OCI-LY7 (cell line): ENCODE results near the gene AUTS2. TPM values are rescaled to one million over a fixed set of nuclear protein-coding genes. Genes with fewer than 3 reads are reported as not detected.

ENCODE experiments used
- BruUV-seq: library from RNA; stranded (reverse); fragments of 400-500 nt; replicated peaks from 2 replicates; lab custom pipeline; 2021; lab: Mats Ljungman, UMichigan
- CTCF ChIA-PET: fragments of 300-600 bp; sonication (Branson Sonifier 250); formaldehyde crosslinking; loops from one replicate; lab custom pipeline; 2022; ENCODE audit warnings: antibody characterized with exemption; ENCODE audit not compliant: unreplicated experiment; lab: Charles Lee
- POLR2A ChIA-PET: fragments of 300-600 bp; sonication (Branson Sonifier 250); formaldehyde crosslinking; loops from one replicate; lab custom pipeline; 2022; ENCODE audit warnings: antibody characterized with exemption; lab: Charles Lee
- DNase-seq: peaks from one replicate; pipeline ENCODE4 v3.0.0-alpha.2; 2015; ENCODE audit warnings: low spot score
- H2AFZ ChIP-seq: fragments of 200-600 bp; sonication (generic), shearing (Covaris generic); 2 replicates; pipeline ENCODE4 v1.6.1; 2014; ENCODE audit warnings: mild to moderate bottlenecking, antibody characterized with exemption, low read length, moderate library complexity
- H3K27ac ChIP-seq: fragments of 200-600 bp; sonication (generic); 2 replicates; pipeline ENCODE4 v1.5.1; 2014; ENCODE audit warnings: mixed run types, low read depth, mild to moderate bottlenecking, moderate library complexity, low read length, inconsistent platforms; ENCODE audit not compliant: poor library complexity, severe bottlenecking
- H3K36me3 ChIP-seq: fragments of 200-600 bp; sonication (generic); 2 replicates; pipeline ENCODE4 v1.6.1; 2014; ENCODE audit warnings: mild to moderate bottlenecking, antibody characterized with exemption, low read length, moderate library complexity, mixed read lengths; ENCODE audit not compliant: insufficient read depth
- H3K4me1 ChIP-seq: fragments of 200-600 bp; sonication (generic); 2 replicates; pipeline ENCODE4 v1.5.1; 2014; ENCODE audit warnings: mild to moderate bottlenecking, low read length; ENCODE audit not compliant: insufficient read depth, poor library complexity, severe bottlenecking
- H3K4me2 ChIP-seq: fragments of 200-600 bp; sonication (generic); 2 replicates; pipeline ENCODE4 v1.6.1; 2014; ENCODE audit warnings: mild to moderate bottlenecking, low read length
- H3K4me3 ChIP-seq: fragments of 200-600 bp; sonication (generic); 2 replicates; pipeline ENCODE4 v1.5.1; 2014; ENCODE audit warnings: mild to moderate bottlenecking, low read depth, low read length; ENCODE audit not compliant: poor library complexity, severe bottlenecking
- H3K79me2 ChIP-seq: fragments of 200-600 bp; sonication (generic); 2 replicates; pipeline ENCODE4 v1.6.1; 2016; ENCODE audit warnings: low read depth, mild to moderate bottlenecking, low read length, moderate library complexity, mixed read lengths; ENCODE audit not compliant: insufficient read depth
- H3K9me2 ChIP-seq: fragments of 200-600 bp; sonication (generic); 2 replicates; pipeline ENCODE4 v1.6.1; 2016; ENCODE audit warnings: mild to moderate bottlenecking, low read length, mixed read lengths; ENCODE audit not compliant: insufficient read depth
- H3K9me3 ChIP-seq: fragments of 200-600 bp; sonication (generic); 2 replicates; pipeline ENCODE4 v1.6.1; 2014; ENCODE audit warnings: mild to moderate bottlenecking, mixed run types, low read length, mixed read lengths
- H4K20me1 ChIP-seq: fragments of 200-600 bp; sonication (generic); 2 replicates; pipeline ENCODE4 v1.6.1; 2014; ENCODE audit warnings: mild to moderate bottlenecking, antibody characterized with exemption, low read length, moderate library complexity, mixed read lengths; ENCODE audit not compliant: insufficient read depth
- EZH2phosphoT487 ChIP-seq: fragments of 200-600 bp; sonication (generic); IDR thresholded peaks from 2 replicates; pipeline ENCODE4 v1.6.1; 2018; ENCODE audit warnings: low read depth, borderline replicate concordance, mild to moderate bottlenecking, mixed run types, antibody characterized with exemption, low read length, moderate library complexity, mixed read lengths
- intact Hi-C: fragments of 100-400 bp; cut with micrococcal nuclease; formaldehyde crosslinking; loops from one replicate; pipeline ENCODE4 v1.10.0; 2022; ENCODE audit not compliant: unreplicated experiment
- total RNA-seq, 2 experiments: library from RNA; depleted of rRNA in 1 of 2; stranded (reverse); fragments of >200 nt in 1 of 2; shearing (Covaris generic) in 1 of 2; gene quantifications; 2 replicates each; pipeline ENCODE4 v1.2.3, GENCODE V29; 2014 to 2022
- TF ChIP-seq, protein P1 (sequence below): fragments of 200-600 bp; sonication (generic); conservative IDR thresholded peaks from 2 replicates; pipeline ENCODE4 v1.5.1; 2014; ENCODE audit warnings: mild to moderate bottlenecking, antibody characterized with exemption, low read length, moderate library complexity, mixed read lengths

The AUTS2 gene
- total RNA-seq, 2 experiments from 2014 or later, result 37.9 to 78.5 TPM

DNA sequence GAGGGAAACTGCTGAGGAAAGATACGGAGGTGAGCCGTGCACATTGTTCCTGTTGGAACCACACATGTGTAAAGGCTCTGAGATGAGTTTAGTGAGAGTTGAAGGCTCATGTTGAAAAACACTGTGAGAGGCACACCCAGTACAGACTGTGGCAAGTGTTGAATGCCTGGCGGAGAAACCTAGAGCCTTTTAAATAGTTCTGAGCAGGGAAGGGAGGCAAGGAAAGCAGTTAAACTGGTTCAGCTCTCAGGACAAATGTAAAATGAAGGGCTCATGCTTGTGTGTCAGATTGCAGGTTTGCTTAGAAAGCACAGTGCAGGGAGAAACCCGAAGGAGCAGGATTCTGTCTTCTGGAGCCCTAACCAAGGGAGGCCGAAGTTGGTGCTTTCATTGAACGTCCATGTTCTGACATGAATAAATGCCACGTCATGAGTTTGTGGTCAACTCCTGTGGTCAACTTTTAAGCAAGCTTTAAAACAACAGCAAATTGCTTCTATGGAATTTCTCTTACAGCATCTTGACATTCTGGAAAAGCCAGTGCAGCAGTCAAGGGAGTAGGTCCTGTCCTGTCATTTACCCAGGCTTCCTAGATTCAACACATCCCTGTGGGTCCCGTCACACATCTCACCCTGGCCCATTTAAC lies 882.8 kb downstream of the AUTS2 start:
- Histone ChIP-seq H3K27ac (no peak overlapping the region), H3K36me3 (no peaks in the 10 kb centered on the region), H3K4me3 (no peak overlapping the region), H2AFZ (no peak overlapping the region), H3K9me3 (no peaks in the 10 kb centered on the region), H4K20me1 (no peaks in the 10 kb centered on the region), H3K4me1 (no peaks in the 10 kb centered on the region), H3K79me2 (no peaks in the 10 kb centered on the region), H3K9me2 (no peaks in the 10 kb centered on the region), H3K4me2 (no peak overlapping the region)
- no peak for DNase-seq
- CTCF ChIA-PET, result interaction anchor here (0.8 kb wide), 1 partner anchor 11 kb away, joined by 3 read pairs; no protein-coding TSS in a partner anchor
- no TSS peak for BruUV-seq
- TF ChIP-seq EZH2phosphoT487, result no peak
- TF ChIP-seq, protein P1, sequence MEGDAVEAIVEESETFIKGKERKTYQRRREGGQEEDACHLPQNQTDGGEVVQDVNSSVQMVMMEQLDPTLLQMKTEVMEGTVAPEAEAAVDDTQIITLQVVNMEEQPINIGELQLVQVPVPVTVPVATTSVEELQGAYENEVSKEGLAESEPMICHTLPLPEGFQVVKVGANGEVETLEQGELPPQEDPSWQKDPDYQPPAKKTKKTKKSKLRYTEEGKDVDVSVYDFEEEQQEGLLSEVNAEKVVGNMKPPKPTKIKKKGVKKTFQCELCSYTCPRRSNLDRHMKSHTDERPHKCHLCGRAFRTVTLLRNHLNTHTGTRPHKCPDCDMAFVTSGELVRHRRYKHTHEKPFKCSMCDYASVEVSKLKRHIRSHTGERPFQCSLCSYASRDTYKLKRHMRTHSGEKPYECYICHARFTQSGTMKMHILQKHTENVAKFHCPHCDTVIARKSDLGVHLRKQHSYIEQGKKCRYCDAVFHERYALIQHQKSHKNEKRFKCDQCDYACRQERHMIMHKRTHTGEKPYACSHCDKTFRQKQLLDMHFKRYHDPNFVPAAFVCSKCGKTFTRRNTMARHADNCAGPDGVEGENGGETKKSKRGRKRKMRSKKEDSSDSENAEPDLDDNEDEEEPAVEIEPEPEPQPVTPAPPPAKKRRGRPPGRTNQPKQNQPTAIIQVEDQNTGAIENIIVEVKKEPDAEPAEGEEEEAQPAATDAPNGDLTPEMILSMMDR, result no peak
- POLR2A ChIA-PET, result interaction anchor here (0.5 kb wide), 1 partner anchor 14 kb away, joined by 4 read pairs; no protein-coding TSS in a partner anchor
- intact Hi-C loops, result no loop called here

DNA sequence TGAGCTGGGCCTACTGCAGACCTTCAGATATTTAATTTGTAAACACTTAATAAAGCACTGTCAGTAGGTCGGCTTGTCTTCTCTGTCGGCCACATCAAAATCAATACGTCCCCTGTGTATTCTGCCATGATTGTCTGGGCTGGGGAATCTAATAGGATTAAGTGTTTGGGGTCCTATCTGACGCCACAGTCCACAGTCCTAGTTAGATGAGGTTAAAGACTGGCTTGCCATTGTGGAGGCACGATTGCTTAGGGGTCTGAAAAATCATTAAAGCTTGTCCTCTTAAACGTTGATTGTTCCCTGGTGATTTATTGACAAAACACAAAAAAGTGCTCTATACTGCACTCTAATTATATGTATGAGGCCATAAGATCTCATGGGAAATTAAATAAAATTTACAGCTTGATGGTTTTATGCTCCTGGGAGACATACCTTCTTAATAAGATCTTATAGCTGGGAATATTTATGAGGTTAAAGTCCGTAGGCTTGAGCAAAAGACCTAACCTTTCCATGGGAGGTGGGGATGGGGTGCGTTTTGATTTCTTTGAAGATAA lies 883.4 kb downstream of the AUTS2 start:
- POLR2A ChIA-PET, result interaction anchor here (0.5 kb wide), 1 partner anchor 13 kb away, joined by 4 read pairs; no protein-coding TSS in a partner anchor
- Histone ChIP-seq H4K20me1 (no peaks in the 10 kb centered on the region), H3K4me2 (no peak overlapping the region), H3K4me1 (no peaks in the 10 kb centered on the region), H3K79me2 (no peaks in the 10 kb centered on the region), H3K36me3 (no peaks in the 10 kb centered on the region), H3K4me3 (no peak overlapping the region), H3K9me3 (no peaks in the 10 kb centered on the region), H3K9me2 (no peaks in the 10 kb centered on the region), H3K27ac (no peak overlapping the region), H2AFZ (no peak overlapping the region)
- BruUV-seq, result no TSS peak
- DNase-seq, result no peak
- TF ChIP-seq EZH2phosphoT487, result no peak
- TF ChIP-seq, protein P1, result no peak
- CTCF ChIA-PET, result interaction anchor here (0.8 kb wide), 1 partner anchor 11 kb away, joined by 3 read pairs; no protein-coding TSS in a partner anchor
- intact Hi-C loops, result no loop called here

DNA sequence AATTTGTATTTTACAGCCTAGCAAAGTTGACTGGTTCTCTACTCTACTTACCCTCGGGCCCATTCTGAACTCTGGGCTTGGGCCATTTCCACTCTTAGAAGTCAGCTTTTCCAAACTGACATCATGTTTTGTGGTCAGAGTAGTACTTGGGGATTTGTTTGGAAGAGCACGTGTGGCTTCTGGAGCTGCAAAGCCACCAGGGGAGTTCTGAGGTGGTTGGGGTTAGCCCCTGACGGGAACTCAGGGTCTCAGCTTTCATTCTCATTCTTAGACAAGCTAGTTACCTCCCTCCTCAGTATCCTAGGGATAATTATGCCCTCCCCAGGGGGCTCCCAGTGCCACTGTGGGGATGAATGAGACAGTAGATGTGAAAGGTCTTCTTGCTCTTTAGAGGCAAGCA lies 886.0 kb downstream of the AUTS2 start:
- Histone ChIP-seq H3K4me3 (no peak overlapping the region), H4K20me1 (no peaks in the 10 kb centered on the region), H3K36me3 (no peaks in the 10 kb centered on the region), H3K27ac (no peak overlapping the region), H3K4me2 (no peak overlapping the region), H2AFZ (no peak overlapping the region), H3K9me3 (no peaks in the 10 kb centered on the region), H3K4me1 (no peaks in the 10 kb centered on the region), H3K79me2 (no peaks in the 10 kb centered on the region), H3K9me2 (no peaks in the 10 kb centered on the region)
- intact Hi-C loops, result no loop called here
- no peak for TF ChIP-seq EZH2phosphoT487
- TF ChIP-seq, protein P1, result no peak
- no TSS peak for BruUV-seq
- DNase-seq, result no peak
- ChIA-PET POLR2A (interaction anchor here (0.6 to 1.2 kb wide), 2 partner anchors 9 to 286 kb away, joined by 3 to 4 read pairs; no protein-coding TSS in a partner anchor), CTCF (no interaction called here)
